MM.1S (cell line): ENCODE results near the gene TAC4.

Source experiments
- DNase-seq: peaks from one replicate; pipeline ENCODE4 v3.0.0-alpha.2; 2015
- H2AFZ ChIP-seq: fragments of 300-600 bp; sonication (generic); 2 replicates; pipeline ENCODE4 v1.6.0; 2016; ENCODE audit warnings: antibody characterized with exemption, low read length
- H3F3A ChIP-seq: fragments of 300-600 bp; sonication (generic); 2 replicates; pipeline ENCODE4 v1.6.1; 2016; ENCODE audit warnings: mild to moderate bottlenecking, antibody characterized with exemption, low read length, moderate library complexity, mixed read lengths; ENCODE audit not compliant: insufficient read depth
- H3K27ac ChIP-seq: fragments of 300-600 bp; sonication (generic); 2 replicates; pipeline ENCODE4 v1.5.1; 2016; ENCODE audit warnings: mild to moderate bottlenecking, low read length
- H3K27me3 ChIP-seq: fragments of 300-600 bp; sonication (generic); replicated peaks from 2 replicates; pipeline ENCODE4 v1.6.0; 2016; ENCODE audit warnings: low read length; ENCODE audit not compliant: insufficient read depth
- H3K36me3 ChIP-seq: fragments of 300-600 bp; sonication (generic); replicated peaks from 2 replicates; pipeline ENCODE4 v1.6.1; 2016; ENCODE audit warnings: mild to moderate bottlenecking, low read length, mixed read lengths; ENCODE audit not compliant: insufficient read depth
- H3K4me1 ChIP-seq: fragments of 300-600 bp; sonication (generic); 2 replicates; pipeline ENCODE4 v1.6.1; 2016; ENCODE audit warnings: low read length, mixed read lengths
- H3K4me2 ChIP-seq: fragments of 300-600 bp; sonication (generic); 2 replicates; pipeline ENCODE4 v1.6.0; 2016; ENCODE audit warnings: low read depth, low read length
- H3K4me3 ChIP-seq: fragments of 300-600 bp; sonication (generic); 2 replicates; pipeline ENCODE4 v1.5.1; 2016; ENCODE audit warnings: low read length, mixed read lengths
- H3K79me2 ChIP-seq: fragments of 300-600 bp; sonication (generic); 2 replicates; pipeline ENCODE4 v1.6.1; 2016; ENCODE audit warnings: mixed run types, low read length, mixed read lengths
- H3K9ac ChIP-seq: fragments of 300-600 bp; sonication (generic); 2 replicates; pipeline ENCODE4 v1.6.1; 2016; ENCODE audit warnings: low read length, mixed read lengths
- H3K9me2 ChIP-seq: fragments of 300-600 bp; sonication (generic); replicated peaks from 2 replicates; pipeline ENCODE4 v1.6.1; 2016; ENCODE audit warnings: mild to moderate bottlenecking, low read length, mixed read lengths; ENCODE audit not compliant: insufficient read depth
- H3K9me3 ChIP-seq: fragments of 300-600 bp; sonication (generic); replicated peaks from 2 replicates; pipeline ENCODE4 v1.6.1; 2016; ENCODE audit warnings: mild to moderate bottlenecking, low read length, mixed read lengths; ENCODE audit not compliant: insufficient read depth
- H4K20me1 ChIP-seq: fragments of 300-600 bp; sonication (generic); 2 replicates; pipeline ENCODE4 v1.6.1; 2016; ENCODE audit warnings: mild to moderate bottlenecking, low read length, moderate library complexity, mixed read lengths; ENCODE audit not compliant: insufficient read depth
- EZH2 ChIP-seq: fragments of 300-600 bp; sonication (generic); optimal IDR thresholded peaks from 2 replicates; pipeline ENCODE3; 2017; ENCODE audit warnings: low read depth, mild to moderate bottlenecking, antibody characterized with exemption, low read length, mixed read lengths
- EZH2phosphoT487 ChIP-seq: fragments of 300-600 bp; sonication (generic); IDR thresholded peaks from 2 replicates; pipeline ENCODE4 v1.6.1; 2018; ENCODE audit warnings: antibody characterized with exemption, low read length
- TF ChIP-seq, protein P1 (sequence below): fragments of 300-600 bp; sonication (generic); IDR thresholded peaks from 2 replicates; pipeline ENCODE4 v1.5.1; 2016; ENCODE audit warnings: antibody characterized with exemption, low read length, mixed read lengths

The TAC4 gene

GRCh38 chr17:49845321-49845720 lies 2.5 kb downstream of the TAC4 start:
- Histone ChIP-seq H3K9me2 (no peaks in the 10 kb centered on the region), H4K20me1 (no peaks in the 10 kb centered on the region), H3K9me3 (no peaks in the 10 kb centered on the region), H3K4me1 (no peaks in the 10 kb centered on the region), H2AFZ (no peak overlapping the region), H3K27me3 (no peaks in the 10 kb centered on the region; the same call in 1 of the 2 replicates), H3K9ac (no peak overlapping the region), H3K27ac (no peak overlapping the region), H3K4me2 (no peak overlapping the region), H3K4me3 (no peak overlapping the region), H3K79me2 (no peaks in the 10 kb centered on the region), H3K36me3 (no peaks in the 10 kb centered on the region), H3F3A (no peaks in the 10 kb centered on the region)
- no peak for DNase-seq
- TF ChIP-seq, protein P1, sequence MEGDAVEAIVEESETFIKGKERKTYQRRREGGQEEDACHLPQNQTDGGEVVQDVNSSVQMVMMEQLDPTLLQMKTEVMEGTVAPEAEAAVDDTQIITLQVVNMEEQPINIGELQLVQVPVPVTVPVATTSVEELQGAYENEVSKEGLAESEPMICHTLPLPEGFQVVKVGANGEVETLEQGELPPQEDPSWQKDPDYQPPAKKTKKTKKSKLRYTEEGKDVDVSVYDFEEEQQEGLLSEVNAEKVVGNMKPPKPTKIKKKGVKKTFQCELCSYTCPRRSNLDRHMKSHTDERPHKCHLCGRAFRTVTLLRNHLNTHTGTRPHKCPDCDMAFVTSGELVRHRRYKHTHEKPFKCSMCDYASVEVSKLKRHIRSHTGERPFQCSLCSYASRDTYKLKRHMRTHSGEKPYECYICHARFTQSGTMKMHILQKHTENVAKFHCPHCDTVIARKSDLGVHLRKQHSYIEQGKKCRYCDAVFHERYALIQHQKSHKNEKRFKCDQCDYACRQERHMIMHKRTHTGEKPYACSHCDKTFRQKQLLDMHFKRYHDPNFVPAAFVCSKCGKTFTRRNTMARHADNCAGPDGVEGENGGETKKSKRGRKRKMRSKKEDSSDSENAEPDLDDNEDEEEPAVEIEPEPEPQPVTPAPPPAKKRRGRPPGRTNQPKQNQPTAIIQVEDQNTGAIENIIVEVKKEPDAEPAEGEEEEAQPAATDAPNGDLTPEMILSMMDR, result no peak
- no peak for TF ChIP-seq EZH2phosphoT487
- no peak for TF ChIP-seq EZH2

DNA sequence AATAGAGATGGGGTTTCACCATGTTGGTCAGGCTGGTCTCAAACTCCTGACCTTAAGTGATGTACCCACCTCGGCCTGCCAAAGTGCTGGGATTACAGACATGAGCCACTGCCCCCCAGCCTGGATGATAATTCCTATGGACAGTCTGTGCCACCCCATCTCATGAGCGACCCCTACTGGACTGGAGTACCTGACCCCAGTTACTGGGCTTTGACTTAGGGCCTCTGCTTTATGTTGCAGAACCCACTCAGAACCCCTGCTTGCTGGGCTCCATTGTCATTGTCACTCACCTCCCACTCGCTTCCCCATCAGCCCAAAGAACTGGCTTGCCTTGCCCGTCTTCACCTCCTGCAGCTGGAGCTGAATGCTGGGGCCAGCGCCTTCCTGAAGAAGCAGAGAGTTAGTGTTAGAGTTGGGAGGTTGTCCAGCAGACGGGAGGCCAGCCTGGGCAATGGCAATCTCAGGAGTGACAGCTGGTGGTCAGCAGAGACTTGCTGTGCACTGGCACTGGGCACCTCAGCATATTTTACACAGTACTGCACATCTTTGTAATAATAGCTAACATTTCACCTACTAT lies 4.0 kb downstream of the TAC4 start:
- Histone ChIP-seq H3K4me1 (no peaks in the 10 kb centered on the region), H4K20me1 (no peaks in the 10 kb centered on the region), H3K27ac (no peak overlapping the region), H3K36me3 (no peaks in the 10 kb centered on the region), H3K4me2 (no peak overlapping the region), H3K9me2 (no peaks in the 10 kb centered on the region), H3F3A (no peaks in the 10 kb centered on the region), H3K9me3 (no peaks in the 10 kb centered on the region), H3K79me2 (no peaks in the 10 kb centered on the region), H3K9ac (no peak overlapping the region), H3K4me3 (no peak overlapping the region), H3K27me3 (no peaks in the 10 kb centered on the region), H2AFZ (no peak overlapping the region)
- DNase-seq, result no peak
- TF ChIP-seq EZH2 (no peak), EZH2phosphoT487 (no peak)
- TF ChIP-seq, protein P1, result peak; percentile 47

GRCh38 chr17:49842846-49843245 lies 5.0 kb downstream of the TAC4 start:
- no peak overlapping the region for H3K4me2 ChIP-seq
- TF ChIP-seq EZH2phosphoT487 (no peak), EZH2 (no peak)
- TF ChIP-seq, protein P1, result no peak
- H2AFZ ChIP-seq, result no peak overlapping the region
- no peaks in the 10 kb centered on the region for H3F3A ChIP-seq
- no peaks in the 10 kb centered on the region for H3K36me3 ChIP-seq
- no peaks in the 10 kb centered on the region for H3K79me2 ChIP-seq
- no peaks in the 10 kb centered on the region for H3K9me3 ChIP-seq
- no peak overlapping the region for H3K9ac ChIP-seq
- no peaks in the 10 kb centered on the region for H4K20me1 ChIP-seq
- H3K4me3 ChIP-seq, result no peak overlapping the region
- no peaks in the 10 kb centered on the region for H3K9me2 ChIP-seq
- no peaks in the 10 kb centered on the region for H3K27me3 ChIP-seq
- no peak overlapping the region for H3K27ac ChIP-seq
- H3K4me1 ChIP-seq, result no peaks in the 10 kb centered on the region
- no peak for DNase-seq
